GM10266 (cell line): ENCODE results near the gene AADACL4.
"Not testable (repeated sequence)": the region's sequence is repeated elsewhere in the genome, so short reads cannot be mapped to it uniquely, and the experiment has no call there.

ENCODE experiments used
- DNase-seq: peaks from one replicate; pipeline ENCODE4 v3.0.0; 2012; ENCODE audit errors: extremely low spot score
- TF ChIP-seq, protein P1 (sequence below): IDR thresholded peaks from 2 replicates; pipeline ENCODE4 v1.5.1; 2012; ENCODE audit warnings: mild to moderate bottlenecking, low read depth; ENCODE audit not compliant: control insufficient read depth, insufficient read depth; ENCODE audit errors: missing control alignments

AADACL4 gene

GRCh38 chr1:12708396-12709090 lies 64.7 kb downstream of the AADACL4 start:
- TF ChIP-seq, protein P1, sequence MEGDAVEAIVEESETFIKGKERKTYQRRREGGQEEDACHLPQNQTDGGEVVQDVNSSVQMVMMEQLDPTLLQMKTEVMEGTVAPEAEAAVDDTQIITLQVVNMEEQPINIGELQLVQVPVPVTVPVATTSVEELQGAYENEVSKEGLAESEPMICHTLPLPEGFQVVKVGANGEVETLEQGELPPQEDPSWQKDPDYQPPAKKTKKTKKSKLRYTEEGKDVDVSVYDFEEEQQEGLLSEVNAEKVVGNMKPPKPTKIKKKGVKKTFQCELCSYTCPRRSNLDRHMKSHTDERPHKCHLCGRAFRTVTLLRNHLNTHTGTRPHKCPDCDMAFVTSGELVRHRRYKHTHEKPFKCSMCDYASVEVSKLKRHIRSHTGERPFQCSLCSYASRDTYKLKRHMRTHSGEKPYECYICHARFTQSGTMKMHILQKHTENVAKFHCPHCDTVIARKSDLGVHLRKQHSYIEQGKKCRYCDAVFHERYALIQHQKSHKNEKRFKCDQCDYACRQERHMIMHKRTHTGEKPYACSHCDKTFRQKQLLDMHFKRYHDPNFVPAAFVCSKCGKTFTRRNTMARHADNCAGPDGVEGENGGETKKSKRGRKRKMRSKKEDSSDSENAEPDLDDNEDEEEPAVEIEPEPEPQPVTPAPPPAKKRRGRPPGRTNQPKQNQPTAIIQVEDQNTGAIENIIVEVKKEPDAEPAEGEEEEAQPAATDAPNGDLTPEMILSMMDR: no peak
- no peak for DNase-seq

DNA sequence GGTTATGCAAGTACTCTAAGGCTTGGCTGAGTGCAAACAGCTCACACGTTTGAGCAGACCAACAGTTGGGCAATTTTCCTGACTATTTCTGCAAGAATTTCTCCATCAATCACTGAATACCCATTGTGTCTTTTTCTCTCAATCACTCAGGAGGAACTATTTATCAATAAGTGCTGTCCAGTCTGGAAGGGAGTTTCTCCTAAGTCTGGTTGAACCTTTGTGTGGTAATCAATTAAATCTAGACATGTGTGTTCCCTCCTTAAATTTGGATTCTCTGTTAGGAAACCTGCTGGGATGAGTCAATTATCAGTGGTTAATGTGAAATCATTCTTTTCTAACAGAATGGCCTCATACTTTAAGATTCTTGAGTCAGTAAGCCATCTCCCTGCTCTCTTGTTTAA lies 65.2 kb downstream of the AADACL4 start:
- DNase-seq: no peak
- TF ChIP-seq, protein P1: no peak

DNA sequence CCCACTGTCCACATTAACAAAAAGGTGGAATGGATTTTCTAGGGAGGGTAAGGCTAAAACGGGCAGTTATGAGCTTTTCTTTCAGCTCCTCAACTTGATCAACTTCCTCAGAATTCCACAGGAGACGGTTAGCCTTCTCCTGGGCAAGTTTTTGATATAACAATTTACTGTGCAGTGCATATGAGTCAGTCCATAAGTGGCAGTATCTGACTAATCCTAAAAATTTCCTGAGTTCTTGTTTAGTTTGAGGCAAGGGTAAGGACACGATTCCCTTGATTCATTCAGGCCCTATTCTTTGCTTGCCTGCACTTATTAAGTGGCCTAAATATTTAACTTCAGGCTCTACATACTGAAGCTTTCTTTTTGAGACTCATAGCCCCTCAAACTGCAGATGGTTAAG lies 65.8 kb downstream of the AADACL4 start:
- DNase-seq: no peak
- TF ChIP-seq, protein P1: no peak

GRCh38 chr1:12711536-12711935 lies 67.7 kb downstream of the AADACL4 start:
- TF ChIP-seq, protein P1: no peak
- no peak for DNase-seq

- TF ChIP-seq, protein P1: no peak
- no peak for DNase-seq
Observed at GRCh38 chr1:12712076-12712475, 68.2 kb downstream of the AADACL4 start.

GRCh38 chr1:12712929-12713328 lies 69.0 kb downstream of the AADACL4 start:
- DNase-seq: no peak
- TF ChIP-seq, protein P1: no peak

DNA sequence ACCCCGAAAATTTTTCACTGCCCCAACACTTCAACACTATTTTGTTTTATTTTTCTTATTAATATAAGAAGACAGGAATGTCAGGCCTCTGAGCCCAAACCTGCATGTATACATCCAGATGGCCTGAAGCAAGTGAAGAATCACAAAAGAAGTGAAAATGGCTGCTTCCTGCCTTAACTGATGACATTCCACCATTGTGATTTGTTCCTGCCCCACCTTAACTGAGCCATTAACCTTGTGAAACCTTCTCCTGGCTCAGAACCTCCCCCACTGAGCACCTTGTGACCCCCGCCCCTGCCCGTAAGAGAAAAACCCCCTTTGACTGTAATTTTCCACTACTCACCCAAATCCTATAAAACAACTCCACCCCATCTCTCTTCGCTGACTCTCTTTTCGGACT lies 69.8 kb downstream of the AADACL4 start:
- DNase-seq: not testable (repeated sequence)
